ENCODE data around the gene IFNAR1. TPM values are rescaled to one million over a fixed set of nuclear protein-coding genes. Genes with fewer than 3 reads are reported as not detected.

IFNAR1 gene
- total RNA-seq, 2 experiments from 2014 or later, result 18.1 to 60.8 TPM

- POLR2A ChIA-PET, result interaction anchor here (0.6 to 1.0 kb wide), 5 partner anchors 9 to 1583 kb away, joined by 3 to 6 read pairs (median 3); partner anchors contain the start of gene IFNAR1
- TF ChIP-seq CTCF (conservative IDR thresholded peaks at IDR 0.05; ENCODE audit: low read length) (no peak), EZH2phosphoT487 (IDR thresholded peaks at IDR 0.05; ENCODE audit: borderline replicate concordance, low read depth, low read length) (no peak)
- H3K9me3 ChIP-seq (ENCODE audit: low read length), result peaks cover 43% of the 10 kb centered on the region
- H3K36me3 ChIP-seq (ENCODE audit: insufficient read depth, low read length), result peaks cover 32% of the 10 kb centered on the region
- no peaks in the 10 kb centered on the region for H3K9me2 ChIP-seq (ENCODE audit: insufficient read depth, low read length)
- H3K79me2 ChIP-seq (ENCODE audit: insufficient read depth, low read depth, low read length), result no peaks in the 10 kb centered on the region
- no peak overlapping the region for H3K4me2 ChIP-seq (ENCODE audit: low read length)
- no peak for DNase-seq (ENCODE audit: low spot score)
- H3K27ac ChIP-seq (ENCODE audit: low read depth, low read length, poor library complexity, severe bottlenecking), result no peak overlapping the region
- peaks cover 49% of the 10 kb centered on the region for H3K4me1 ChIP-seq (ENCODE audit: insufficient read depth, low read length, poor library complexity, severe bottlenecking)
- no TSS peak for BruUV-seq (replicated peaks)
- H4K20me1 ChIP-seq (ENCODE audit: insufficient read depth, low read length), result no peaks in the 10 kb centered on the region
- CTCF ChIA-PET (ENCODE audit: unreplicated experiment), result interaction anchor here (1.4 kb wide), 1 partner anchor 9 kb away, joined by 4 read pairs; the partner anchor contains the start of gene IFNAR1
- H3K4me3 ChIP-seq (ENCODE audit: low read depth, low read length, poor library complexity, severe bottlenecking), result no peak overlapping the region
- intact Hi-C loops (cut with micrococcal nuclease; ENCODE audit: unreplicated experiment), result no loop called here
- H2AFZ ChIP-seq (ENCODE audit: low read length), result peak overlapping the region; percentile 1; the same call in 1 of the 2 replicates
Measured at GRCh38 chr21:33315946-33316710, 8.6 kb upstream of the IFNAR1 start.

GRCh38 chr21:33317145-33317544, 7.6 kb upstream of the IFNAR1 start:
- Histone ChIP-seq H3K79me2 (ENCODE audit: insufficient read depth, low read depth, low read length) (no peaks in the 10 kb centered on the region), H2AFZ (ENCODE audit: low read length) (no peak overlapping the region), H3K4me2 (ENCODE audit: low read length) (no peak overlapping the region), H3K36me3 (ENCODE audit: insufficient read depth, low read length) (peaks cover 24% of the 10 kb centered on the region), H3K4me1 (ENCODE audit: insufficient read depth, low read length, poor library complexity, severe bottlenecking) (peaks cover 39% of the 10 kb centered on the region), H3K9me2 (ENCODE audit: insufficient read depth, low read length) (no peaks in the 10 kb centered on the region), H3K9me3 (ENCODE audit: low read length) (peaks cover 33% of the 10 kb centered on the region; the same call in 1 of the 2 replicates), H4K20me1 (ENCODE audit: insufficient read depth, low read length) (no peaks in the 10 kb centered on the region), H3K27ac (ENCODE audit: low read depth, low read length, poor library complexity, severe bottlenecking) (no peak overlapping the region), H3K4me3 (ENCODE audit: low read depth, low read length, poor library complexity, severe bottlenecking) (no peak overlapping the region)
- CTCF ChIA-PET (ENCODE audit: unreplicated experiment), result interaction anchor here (1.4 kb wide), 1 partner anchor 8 kb away, joined by 4 read pairs; the partner anchor contains the start of gene IFNAR1
- DNase-seq (ENCODE audit: low spot score), result no peak
- intact Hi-C loops (cut with micrococcal nuclease; ENCODE audit: unreplicated experiment), result no loop called here
- TF ChIP-seq EZH2phosphoT487 (IDR thresholded peaks at IDR 0.05; ENCODE audit: borderline replicate concordance, low read depth, low read length) (no peak), CTCF (conservative IDR thresholded peaks at IDR 0.05; ENCODE audit: low read length) (no peak)
- BruUV-seq (replicated peaks), result no TSS peak
- POLR2A ChIA-PET, result interaction anchor here (0.6 to 1.0 kb wide), 4 partner anchors 8 to 85 kb away, joined by 3 to 6 read pairs (median 3); partner anchors contain the start of gene IFNAR1
